Stromal cell of bone marrow (primary cell): ENCODE measurements around the gene POLR1E.

Experiments
- DNase-seq: peaks from one replicate; pipeline ENCODE4 v3.0.0-alpha.2; 2012; ENCODE audit warnings: low read depth

POLR1E gene

GRCh38 chr9:37540634-37541033 is 54.9 kb downstream of the POLR1E start:
- DNase-seq: no peak

GRCh38 chr9:37541465-37541864 is 55.7 kb downstream of the POLR1E start:
- no peak for DNase-seq

GRCh38 chr9:37542488-37542887 is 56.7 kb downstream of the POLR1E start:
- DNase-seq: no peak

- DNase-seq: no peak
These were observed 57.1 kb downstream of the POLR1E start for GRCh38 chr9:37542895-37543294.

GRCh38 chr9:37543468-37543867 is 57.7 kb downstream of the POLR1E start:
- no peak for DNase-seq

DNA sequence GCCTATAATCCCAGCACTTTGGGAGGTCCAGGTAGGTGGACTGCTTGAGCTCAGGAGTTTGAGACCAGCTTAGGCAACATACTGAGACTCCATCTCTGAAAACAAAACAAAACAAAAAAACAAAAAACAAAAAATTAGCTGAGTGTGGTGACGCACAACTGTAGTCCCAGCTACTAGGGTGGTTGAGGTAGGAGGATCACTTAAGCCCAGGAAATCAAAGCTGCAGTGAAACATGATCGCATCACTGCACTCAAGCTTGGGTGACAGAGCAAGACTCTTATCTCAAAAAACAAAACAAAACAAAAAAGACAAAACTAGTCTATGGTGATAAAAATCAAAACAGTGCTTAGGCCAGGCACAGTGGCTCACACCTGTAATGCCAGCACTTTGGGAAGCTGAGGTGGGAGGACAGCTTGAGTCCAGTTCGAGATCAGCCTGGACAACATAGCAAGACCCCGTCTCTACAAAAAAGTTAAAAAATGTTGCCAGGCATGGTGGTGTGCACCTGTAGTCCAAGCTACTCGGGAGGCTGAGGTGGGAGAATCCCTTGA is 61.7 kb downstream of the POLR1E start:
- DNase-seq: no peak

GRCh38 chr9:37549527-37549926 is 63.8 kb downstream of the POLR1E start:
- no peak for DNase-seq

GRCh38 chr9:37550781-37551180 is 65.0 kb downstream of the POLR1E start:
- no peak for DNase-seq

DNA sequence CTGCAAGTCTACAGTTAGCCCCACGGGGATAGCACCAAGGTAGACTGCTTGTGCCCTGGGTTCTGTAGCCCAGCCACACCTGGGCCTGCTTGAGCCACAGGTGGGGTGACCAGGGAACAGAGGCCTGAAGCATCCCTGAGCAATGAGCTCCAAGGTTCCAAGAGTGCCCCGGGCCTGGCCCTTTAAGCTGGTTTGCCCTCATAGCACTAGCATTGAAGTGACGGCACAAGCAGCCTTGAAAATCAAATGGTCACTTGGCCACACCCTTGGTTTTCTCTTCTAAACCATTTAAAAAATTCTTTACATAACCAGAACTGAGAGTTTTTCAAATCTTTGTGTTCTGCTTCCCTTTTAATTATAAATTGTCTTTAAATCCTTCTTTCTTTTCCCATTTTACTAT is 65.7 kb downstream of the POLR1E start:
- no peak for DNase-seq

DNA sequence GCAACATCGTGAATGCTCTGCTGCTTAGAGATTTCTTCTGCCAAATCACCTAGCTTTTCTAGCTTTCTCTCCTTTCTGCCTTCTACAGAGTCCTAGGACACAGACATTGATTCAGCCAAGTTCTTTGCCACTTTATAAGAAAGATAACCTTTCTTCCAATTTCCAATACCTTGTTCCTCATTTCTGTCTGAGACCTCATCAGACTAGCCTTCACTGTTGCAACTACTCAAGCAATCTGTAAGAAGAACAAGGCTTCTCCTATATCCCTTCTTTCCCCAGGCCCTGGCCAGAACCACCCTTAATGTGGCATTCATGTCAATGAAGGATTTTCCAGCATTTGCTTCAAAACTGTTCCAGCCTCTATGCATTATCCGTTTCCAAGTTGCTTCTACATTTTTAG is 66.1 kb downstream of the POLR1E start:
- no peak for DNase-seq
